22Rv1 (cell line): ENCODE results near the gene HP1BP3.

ENCODE experiments used
- ZFX ChIP-seq: fragments of 450-650 bp; IDR thresholded peaks from 2 replicates; pipeline ENCODE4 v1.6.1; 2017; ENCODE audit warnings: antibody characterized with exemption, borderline replicate concordance
- TF ChIP-seq, protein P1 (sequence below): fragments of 450-650 bp; IDR thresholded peaks from 2 replicates; pipeline ENCODE4 v1.5.1; 2017; ENCODE audit warnings: mild to moderate bottlenecking

DNA sequence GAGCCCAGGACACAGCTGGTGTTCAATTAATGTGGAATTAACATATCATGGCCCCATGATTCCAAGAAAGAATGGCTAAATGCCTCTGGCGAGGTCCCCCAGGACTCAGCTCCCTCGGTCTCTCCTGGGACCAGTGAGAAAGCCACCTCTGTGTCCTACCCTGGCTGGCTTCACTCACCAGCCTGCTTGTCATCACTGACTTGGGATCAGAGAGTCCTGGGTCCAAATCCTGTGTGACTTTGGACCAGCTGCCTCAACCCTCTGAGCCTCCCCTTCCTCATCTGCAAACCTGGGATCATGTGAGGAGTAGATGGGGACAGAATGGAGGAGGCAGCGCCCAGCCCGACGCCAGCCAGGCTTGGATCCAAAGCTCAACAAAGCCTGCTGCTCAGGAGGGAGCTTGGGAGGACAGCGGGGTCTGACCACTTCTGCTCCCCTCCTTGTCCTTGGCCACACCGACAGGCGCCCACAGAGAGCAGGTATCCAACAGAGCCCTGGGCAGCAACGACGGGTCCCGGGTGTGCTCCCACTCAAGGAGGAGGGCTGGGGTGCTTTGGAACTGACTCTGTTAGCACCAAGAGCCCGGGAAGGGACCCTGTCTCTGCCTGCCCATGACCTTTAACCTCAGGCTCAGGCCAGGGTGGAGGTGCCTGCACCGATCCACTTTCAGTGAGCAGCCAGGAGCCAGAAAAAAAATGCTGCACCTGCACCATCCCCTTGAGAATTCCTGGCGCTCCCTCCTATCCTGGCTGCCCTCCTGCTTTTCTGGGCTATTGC, 57.8 kb downstream of the HP1BP3 start:
- TF ChIP-seq, protein P1, sequence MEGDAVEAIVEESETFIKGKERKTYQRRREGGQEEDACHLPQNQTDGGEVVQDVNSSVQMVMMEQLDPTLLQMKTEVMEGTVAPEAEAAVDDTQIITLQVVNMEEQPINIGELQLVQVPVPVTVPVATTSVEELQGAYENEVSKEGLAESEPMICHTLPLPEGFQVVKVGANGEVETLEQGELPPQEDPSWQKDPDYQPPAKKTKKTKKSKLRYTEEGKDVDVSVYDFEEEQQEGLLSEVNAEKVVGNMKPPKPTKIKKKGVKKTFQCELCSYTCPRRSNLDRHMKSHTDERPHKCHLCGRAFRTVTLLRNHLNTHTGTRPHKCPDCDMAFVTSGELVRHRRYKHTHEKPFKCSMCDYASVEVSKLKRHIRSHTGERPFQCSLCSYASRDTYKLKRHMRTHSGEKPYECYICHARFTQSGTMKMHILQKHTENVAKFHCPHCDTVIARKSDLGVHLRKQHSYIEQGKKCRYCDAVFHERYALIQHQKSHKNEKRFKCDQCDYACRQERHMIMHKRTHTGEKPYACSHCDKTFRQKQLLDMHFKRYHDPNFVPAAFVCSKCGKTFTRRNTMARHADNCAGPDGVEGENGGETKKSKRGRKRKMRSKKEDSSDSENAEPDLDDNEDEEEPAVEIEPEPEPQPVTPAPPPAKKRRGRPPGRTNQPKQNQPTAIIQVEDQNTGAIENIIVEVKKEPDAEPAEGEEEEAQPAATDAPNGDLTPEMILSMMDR, result no peak
- TF ChIP-seq ZFX, result no peak
